GM13977 (cell line): ENCODE measurements around the gene EIF2B5.

ENCODE experiments used
- DNase-seq: peaks from one replicate; pipeline ENCODE4 v3.0.0; 2012; ENCODE audit warnings: low spot score
- in situ Hi-C: fragments of 300-500 bp; cut with MboI; formaldehyde crosslinking; loops from one replicate; pipeline ENCODE4 v1.12.0; 2022; ENCODE audit warnings: low sequenced_read_pairs, low pct_unique_long_range_greater_than_20kb, mixed read lengths, inconsistent platforms; ENCODE audit not compliant: unreplicated experiment
- TF ChIP-seq, protein P1 (sequence below): IDR thresholded peaks from 2 replicates; pipeline ENCODE4 v1.5.1; 2012; ENCODE audit warnings: mild to moderate bottlenecking, control low read depth; ENCODE audit not compliant: insufficient read depth; ENCODE audit errors: extremely low read depth, missing control alignments

Gene EIF2B5

GRCh38 chr3:184165543-184165942 lies 30.4 kb downstream of the EIF2B5 start:
- TF ChIP-seq, protein P1, sequence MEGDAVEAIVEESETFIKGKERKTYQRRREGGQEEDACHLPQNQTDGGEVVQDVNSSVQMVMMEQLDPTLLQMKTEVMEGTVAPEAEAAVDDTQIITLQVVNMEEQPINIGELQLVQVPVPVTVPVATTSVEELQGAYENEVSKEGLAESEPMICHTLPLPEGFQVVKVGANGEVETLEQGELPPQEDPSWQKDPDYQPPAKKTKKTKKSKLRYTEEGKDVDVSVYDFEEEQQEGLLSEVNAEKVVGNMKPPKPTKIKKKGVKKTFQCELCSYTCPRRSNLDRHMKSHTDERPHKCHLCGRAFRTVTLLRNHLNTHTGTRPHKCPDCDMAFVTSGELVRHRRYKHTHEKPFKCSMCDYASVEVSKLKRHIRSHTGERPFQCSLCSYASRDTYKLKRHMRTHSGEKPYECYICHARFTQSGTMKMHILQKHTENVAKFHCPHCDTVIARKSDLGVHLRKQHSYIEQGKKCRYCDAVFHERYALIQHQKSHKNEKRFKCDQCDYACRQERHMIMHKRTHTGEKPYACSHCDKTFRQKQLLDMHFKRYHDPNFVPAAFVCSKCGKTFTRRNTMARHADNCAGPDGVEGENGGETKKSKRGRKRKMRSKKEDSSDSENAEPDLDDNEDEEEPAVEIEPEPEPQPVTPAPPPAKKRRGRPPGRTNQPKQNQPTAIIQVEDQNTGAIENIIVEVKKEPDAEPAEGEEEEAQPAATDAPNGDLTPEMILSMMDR: no peak
- no peak for DNase-seq
- in situ Hi-C loops: no loop called here

- in situ Hi-C loops: no loop called here
- DNase-seq: no peak
- TF ChIP-seq, protein P1: no peak
Observed at GRCh38 chr3:184166671-184167070, 31.5 kb downstream of the EIF2B5 start.

DNA sequence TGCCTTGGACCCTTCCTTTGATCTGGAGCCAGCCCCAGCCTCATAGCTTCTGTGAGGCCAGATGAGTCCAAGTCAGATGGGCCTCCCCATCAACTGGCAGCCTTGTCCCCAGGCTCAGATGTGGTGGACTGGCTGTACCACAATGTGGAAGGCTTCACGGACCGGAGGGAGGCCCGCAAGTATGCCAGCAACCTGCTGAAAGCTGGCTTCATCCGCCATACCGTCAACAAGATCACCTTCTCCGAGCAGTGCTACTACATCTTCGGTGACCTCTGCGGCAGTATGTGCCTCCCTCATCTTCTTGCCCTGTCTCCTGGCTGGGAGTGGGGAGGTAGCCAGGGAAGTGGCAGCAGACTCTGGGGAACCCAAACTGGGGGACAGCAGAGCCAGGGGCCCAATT lies 32.6 kb downstream of the EIF2B5 start:
- TF ChIP-seq, protein P1: no peak

DNA sequence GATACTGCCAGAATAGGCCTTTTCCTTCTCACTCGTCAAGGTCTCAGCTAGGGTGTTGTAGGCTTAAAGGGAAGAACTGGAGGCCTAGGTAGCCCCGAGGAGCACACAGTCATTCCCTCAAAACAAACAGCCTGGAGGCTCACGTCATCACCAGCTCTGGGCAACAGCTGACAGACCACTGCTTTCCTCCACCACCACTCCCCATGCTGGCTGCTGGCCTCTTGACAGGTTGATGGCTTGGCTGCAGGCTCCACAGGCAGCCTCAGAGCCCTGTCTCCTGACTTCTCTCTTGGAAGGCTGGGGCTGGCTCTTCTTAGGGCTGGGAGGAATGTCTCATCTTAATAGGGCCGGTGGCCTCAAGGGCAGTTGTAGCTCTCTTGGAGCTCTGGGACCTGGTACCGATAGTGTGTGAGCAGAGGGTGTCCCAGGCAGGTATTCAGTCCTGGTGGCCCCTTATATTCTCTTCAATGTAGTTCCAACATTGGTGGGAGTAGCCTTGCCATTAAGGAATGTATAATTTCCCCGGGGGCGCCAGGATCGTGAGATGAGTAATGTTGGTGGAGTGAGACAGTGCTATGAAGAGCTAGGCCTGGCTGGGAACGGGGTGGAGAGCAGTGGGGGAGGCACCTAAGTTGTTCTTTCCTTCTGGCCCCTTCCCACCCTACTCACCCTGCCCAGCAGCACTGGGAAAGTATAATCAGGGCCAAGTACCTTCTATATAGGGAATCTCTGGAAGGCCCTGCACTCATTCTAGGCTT lies 33.4 kb downstream of the EIF2B5 start:
- TF ChIP-seq, protein P1: no peak
- no peak for DNase-seq
- in situ Hi-C loops: no loop called here

More for the DNA sequence above, 32.6 kb downstream of the EIF2B5 start:
- in situ Hi-C loops: no loop called here
- DNase-seq: no peak

- in situ Hi-C loops: no loop called here
- TF ChIP-seq, protein P1: no peak
- DNase-seq: no peak
Observed at GRCh38 chr3:184169896-184170875, 35.0 kb downstream of the EIF2B5 start.

- peak; percentile 56 for DNase-seq
- TF ChIP-seq, protein P1: no peak
- in situ Hi-C loops: no loop called here
Observed at GRCh38 chr3:184171562-184171961, 36.4 kb downstream of the EIF2B5 start.
